GM21723 (cell line): ENCODE data around the gene EPM2A.
"Not testable (repeated sequence)": the region's sequence is repeated elsewhere in the genome, so short reads cannot be mapped to it uniquely, and the experiment has no call there.

ENCODE experiments used
- ATAC-seq: cut with Tn5 transposase; IDR thresholded peaks from one replicate; pipeline ENCODE4 v1.9.1; 2021; ENCODE audit warnings: mild to moderate bottlenecking, moderate library complexity; ENCODE audit not compliant: unreplicated experiment

EPM2A gene

DNA sequence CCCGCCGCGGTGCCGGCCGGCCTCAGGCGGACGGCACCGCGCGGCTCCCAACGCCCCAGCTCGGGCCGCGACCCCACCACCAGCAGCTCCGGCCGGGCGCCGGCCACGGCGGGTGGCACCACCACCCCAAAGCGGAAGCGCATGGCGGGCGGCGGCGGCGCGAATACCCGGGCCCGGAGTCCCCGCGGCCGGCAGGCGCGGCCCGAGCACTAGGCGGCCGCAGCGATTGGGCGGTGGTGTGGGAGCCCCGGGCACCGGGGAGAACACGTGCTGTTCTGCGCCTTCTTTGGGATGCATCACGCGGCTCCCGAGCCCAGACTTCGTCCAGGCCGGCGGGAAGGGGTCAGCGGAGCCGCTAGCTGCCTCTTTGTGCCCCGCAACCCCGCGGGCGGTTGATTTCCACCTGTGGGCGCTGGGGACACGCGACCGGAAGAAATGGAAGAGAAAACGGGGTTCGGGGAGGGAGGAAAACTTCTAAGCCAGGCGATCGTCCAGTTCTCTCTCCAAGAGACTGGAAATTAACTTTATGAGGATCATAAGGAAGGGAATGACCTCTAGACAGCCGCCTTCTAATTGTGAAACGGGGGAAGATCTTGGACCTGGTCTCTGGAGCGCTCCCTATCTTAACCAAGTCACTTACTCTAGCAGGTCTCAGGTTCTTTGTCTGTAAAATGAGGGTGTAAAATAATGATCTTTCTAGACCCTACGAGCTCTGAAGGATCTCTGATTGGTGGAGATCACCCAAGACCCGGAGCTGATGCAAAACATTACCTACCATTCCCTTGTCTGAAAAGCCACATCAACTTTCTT lies at the start of gene EPM2A:
TSS of gene EPM2A (minus strand) at position 165 of the 810 bp plus-strand sequence. CDS start at position 143, 22 bp downstream.
- ATAC-seq: peak; percentile 79

DNA sequence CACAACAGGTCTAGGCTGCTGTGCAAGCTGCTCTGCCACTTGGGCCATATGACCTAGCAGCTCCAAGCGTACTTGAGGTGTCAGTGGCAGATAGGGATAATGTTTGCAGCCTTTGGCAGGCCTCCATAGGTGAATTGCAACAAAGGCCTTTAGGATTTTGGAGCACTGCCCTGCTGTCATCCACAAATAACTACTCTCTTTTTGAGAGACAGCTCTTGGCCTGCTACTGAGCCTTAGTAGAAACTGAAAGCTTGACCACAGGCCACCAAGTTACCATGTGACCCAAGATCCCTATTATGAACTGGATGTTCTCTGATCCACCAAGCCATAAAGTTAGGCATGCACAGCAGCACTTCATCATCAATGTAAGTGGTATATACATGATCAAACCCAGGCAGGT lies 49.4 kb upstream of the EPM2A start:
- peak; percentile 80 for ATAC-seq

DNA sequence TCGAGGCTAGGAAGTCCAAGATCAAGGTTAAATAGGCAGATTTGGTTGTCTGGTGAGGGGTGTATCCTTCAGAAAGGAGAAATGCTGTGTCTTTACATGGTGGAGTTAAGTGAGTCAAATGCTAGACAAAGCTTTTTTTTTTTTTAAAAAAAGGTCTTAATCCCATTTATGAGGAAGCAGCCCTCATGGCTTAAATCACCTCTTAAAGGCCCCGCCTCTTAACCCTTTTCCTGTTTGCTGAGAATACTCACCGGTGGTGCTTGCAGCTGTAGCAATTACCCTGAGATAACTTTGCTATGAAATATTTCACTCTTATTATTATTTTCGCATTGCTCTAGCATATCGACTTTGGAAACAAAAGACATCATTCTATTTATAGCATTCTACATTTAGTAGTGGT lies 48.5 kb upstream of the EPM2A start:
- no peak for ATAC-seq

DNA sequence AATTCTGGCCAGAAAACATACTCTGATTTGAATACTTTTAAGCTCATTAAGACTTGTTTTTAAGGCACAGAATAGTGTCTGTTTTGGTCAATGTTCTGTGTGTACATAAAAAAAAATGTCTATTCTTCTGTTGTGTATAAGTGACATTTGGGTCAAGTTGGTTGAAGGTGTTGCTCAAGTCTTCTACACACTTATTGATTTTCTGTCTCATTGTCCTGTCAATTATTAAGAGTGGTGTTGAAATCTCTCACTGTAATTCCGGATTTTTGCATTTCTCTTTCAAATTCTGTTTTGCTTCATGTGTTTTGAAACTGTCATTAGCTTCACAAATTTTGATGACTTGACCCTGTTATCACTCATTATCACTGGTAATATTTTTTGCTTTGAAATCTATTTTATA lies 37.5 kb upstream of the EPM2A start:
- no peak for ATAC-seq

DNA sequence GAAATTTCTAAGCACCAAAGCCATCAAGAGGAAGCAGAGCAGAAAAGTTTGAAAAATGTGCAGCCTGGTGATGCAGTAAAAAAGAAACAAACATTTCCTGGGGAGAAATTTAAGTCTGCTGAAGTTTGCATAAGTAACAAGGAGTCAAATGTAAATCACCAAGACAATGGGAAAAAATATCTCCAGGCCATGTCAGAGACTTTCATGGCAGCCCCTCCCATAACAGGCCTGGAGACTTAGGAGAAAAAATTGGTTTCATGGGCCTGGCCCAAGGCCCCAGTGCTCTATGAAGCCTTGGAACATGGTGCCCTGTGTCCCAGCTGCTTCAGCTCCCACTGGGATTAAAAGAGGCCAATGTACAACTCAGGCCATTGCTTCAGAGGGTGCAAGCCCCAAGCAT lies 30.1 kb upstream of the EPM2A start:
- no peak for ATAC-seq

DNA sequence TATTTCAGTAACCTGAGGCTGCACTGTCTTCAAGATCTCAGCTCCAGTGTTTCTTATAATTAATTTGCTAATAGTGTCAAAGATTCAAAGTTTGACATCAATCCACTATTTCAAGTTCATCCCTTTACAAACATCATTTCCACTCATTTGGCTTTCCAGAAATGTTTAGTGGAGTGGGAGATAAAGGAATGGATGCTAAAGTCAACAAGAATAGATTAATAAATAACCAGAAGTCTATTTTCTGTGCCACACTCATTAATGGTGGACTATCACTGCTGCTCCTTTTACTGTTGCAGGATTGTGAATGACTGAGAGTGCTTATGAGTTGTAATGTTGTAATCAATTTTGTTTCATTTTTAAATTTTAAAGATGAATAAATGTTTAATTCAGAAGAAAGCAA lies 28.4 kb upstream of the EPM2A start:
- ATAC-seq: no peak

DNA sequence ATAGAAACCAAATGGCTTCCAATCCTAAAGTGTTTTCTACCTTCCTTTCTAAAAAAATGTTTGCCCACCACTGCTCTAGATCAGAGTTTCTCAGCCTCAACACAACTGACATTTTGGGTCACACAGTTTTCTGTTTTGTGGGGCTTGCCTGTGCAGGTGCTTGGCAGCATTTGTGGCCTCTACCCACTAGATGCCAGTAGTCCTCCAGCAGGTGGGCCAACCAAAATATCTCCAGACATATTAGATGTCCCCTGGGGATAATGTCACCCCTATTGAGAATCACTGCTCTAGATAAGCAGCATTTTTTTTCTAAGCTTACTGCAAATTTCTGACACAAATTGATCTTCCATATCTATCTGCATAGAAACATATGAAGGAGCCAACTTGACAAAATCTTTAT lies 26.3 kb upstream of the EPM2A start:
- ATAC-seq: peak; percentile 67

DNA sequence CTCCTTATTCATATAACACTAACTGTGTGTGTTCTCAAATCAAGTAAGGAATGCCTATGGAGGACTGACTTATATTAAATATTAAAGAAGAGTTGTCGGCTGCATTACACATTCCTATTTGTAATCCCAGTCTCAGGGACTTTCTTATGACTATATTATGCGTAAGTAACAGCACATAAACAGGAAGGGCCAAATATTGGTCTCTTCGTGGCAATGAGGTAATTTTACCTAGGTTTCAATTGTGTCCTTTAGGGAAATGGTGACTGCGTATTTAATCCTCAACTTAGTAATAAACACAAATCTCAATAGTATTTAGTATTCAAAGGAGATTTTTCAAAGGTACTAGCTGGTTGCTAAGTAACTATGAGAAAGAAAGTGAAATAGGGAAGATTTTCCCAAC lies 22.8 kb upstream of the EPM2A start:
- no peak for ATAC-seq

DNA sequence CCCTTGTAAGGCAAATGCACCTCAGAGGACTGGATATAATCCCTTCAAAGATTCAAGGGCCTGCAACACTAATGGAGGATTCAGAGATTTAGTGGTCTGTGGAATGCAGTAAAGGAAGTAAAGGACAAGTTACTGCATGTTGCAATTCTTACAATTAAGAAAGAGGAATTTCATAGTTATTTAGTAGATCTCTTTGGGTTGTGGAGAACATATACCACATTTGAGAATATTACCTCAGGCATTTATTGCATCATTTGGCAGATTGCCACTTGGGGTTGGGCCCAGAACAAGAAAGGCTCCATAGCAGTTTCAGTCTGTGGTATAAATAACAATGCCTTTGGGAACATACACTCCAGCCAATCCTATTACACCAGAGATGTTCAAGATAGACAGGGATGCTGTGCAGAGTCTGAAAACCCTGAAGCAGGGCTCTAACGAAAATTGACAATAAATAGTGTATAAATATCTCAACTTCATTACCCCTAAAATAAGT lies 20.9 kb upstream of the EPM2A start:
- no peak for ATAC-seq

DNA sequence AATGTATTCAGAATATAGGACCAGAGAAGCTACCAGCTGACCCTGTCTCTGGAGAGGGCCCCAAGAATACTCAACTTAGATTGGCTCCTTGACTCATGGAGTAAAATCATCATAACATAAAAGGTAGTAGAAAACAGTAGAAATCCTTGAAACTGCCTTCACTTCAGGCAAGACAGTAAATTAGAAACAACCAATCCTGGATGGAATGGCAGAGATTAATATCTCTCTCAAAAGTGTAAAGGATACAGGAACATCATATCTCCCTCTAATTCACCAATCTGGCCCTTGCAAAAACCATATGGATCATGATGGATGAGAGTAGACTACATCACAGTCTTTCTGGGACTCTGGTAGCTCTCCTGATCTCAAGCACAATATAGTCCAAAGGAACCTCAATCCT lies 20.4 kb upstream of the EPM2A start:
- ATAC-seq: no peak

DNA sequence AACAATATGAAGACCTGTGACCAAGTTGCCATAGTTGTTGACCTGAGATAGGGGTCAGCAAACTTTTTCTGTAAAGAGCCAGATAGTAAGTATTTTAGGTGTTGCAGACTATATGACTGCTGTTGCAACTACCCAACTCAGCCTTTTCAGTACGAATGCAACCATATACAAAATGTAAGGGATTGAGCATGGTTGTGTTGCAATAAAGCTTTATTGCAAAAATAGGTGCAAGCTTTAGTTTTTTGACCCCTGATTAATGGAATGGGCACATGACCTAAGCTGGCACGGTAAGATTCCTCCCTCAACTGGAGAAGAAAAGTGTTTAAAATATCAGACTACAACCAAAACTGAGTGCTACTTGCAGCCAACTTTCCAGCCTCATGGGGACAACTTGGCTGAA lies 17.3 kb upstream of the EPM2A start:
- no peak for ATAC-seq

DNA sequence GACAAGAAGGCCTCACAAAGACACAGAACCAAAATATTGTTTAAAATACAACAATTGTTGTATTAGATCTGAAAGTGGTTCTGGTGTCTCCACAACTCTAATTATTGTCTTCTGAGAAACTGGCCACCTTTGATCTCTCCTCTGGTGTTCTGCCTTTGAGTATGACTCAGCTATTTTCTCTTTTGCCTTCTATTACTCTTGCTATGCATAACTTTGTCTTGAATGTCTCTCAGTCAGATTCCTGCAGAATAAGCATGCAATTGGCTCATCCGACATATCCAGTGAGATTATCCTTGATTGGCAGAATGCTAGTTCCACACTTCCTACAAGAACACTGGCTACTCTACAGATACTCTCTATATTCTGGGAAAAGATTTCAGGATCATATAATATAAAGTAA lies 14.3 kb upstream of the EPM2A start:
- peak; percentile 84 for ATAC-seq

DNA sequence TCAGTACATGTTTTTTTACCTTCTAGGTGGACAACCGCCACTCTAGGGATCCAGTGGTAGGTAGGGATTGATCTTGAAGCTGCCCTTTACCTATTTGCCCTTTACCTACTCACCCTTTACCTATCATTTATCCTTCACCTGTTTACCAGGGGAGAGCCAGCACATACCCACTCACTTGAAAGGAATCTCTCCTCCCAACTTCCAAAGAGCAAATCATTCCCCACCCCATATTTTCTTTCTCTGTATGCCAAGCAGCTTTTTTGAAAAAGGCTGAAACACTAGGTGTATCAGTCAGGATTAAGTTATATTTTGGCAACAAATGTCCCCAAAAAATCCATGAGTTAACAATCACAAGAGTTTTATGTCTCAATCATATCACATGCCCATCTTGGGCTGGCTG lies 10.5 kb upstream of the EPM2A start:
- ATAC-seq: no peak

DNA sequence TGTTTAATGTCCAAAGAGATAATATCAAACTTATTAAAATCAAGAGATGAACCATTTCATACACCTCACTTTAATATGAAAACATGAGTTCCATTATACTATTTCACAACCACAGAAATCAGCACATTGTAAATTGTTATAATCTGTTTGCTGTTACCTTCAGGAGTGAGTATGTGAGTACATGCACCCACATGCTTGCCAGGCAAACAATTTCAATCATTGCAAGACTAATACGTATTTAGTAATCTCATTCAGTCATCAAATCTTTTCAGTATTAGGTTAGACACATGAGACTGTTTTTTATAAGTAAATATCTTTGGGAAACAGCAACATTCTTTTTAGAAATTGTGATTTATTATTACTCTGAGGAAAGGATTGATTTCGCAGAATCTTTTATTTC lies 9.3 kb upstream of the EPM2A start:
- no peak for ATAC-seq

DNA sequence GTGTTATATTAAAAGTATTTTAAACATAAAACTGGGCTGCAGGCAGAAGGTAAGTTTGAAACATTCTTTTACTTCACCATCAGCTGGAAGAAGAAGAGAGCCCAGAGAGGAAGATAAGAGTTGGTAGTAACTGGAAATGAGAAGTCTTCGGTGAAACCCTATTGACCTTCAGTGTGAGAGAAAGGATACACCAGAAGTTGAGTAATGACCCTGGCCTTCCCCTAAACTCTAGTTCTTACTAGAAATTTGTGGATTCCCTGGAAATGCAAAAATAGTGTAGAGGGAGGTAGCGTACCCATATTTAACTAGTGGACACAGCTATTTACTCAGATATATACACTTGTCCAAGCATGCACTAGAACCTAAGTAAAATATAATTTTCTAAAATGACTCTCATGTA lies 8.0 kb upstream of the EPM2A start:
- ATAC-seq: no peak

DNA sequence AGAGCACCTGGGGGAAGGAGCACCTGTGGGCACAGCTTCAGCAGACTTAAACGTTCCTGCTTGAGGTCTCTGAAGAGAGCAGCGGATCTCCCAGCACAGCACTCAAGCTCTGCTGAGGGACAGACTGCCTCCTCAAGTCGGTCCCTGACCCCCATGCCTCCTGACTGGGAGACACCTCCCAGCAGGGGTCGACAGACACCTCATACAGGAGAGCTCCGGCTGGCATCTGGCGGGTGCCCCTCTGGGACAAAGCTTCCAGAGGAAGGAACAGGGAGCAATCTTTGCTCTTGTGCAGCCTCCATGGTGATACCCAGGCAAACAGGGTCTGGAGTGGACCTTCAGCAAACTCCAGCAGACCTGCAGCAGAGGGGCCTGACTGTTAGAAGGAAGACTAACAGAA lies 7.2 kb upstream of the EPM2A start:
- not testable (repeated sequence) for ATAC-seq

DNA sequence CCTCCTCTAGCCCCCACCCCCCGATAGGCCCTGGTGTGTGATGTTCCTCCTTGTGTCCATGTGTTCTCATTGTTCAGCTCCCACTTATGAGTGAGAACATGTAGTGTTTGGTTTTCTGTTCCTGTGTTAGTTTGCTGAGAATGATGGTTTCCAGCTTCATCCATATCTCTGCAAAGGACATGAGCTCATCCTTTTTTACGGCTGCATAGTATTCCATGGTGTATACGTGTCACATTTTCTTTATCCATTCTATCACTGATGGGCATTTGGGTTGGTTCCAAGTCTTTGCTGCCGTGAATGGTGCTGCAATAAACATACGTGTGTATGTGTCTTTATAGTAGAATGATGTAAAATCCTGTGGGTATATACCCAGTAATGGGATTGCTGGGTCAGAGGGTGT lies 4.4 kb upstream of the EPM2A start:
- ATAC-seq: not testable (repeated sequence)

DNA sequence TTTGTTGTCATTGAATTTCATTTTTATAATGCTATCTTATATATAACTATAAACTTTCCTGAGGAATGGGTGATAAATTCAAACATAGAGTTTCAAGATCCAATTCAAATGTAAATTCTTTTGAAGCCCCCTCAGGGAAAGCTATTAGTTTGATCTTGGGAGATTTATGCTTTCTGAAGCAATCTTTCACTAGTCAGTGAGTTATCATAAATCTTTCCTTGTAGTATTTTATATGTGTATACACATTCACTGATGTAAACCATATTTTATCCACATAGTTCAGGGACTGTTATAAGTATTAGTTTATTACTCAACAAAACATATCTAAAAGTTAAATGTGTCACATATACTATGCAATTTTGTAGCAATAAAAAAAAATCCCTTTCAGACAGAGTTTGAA lies 2.9 kb upstream of the EPM2A start:
- no peak for ATAC-seq

DNA sequence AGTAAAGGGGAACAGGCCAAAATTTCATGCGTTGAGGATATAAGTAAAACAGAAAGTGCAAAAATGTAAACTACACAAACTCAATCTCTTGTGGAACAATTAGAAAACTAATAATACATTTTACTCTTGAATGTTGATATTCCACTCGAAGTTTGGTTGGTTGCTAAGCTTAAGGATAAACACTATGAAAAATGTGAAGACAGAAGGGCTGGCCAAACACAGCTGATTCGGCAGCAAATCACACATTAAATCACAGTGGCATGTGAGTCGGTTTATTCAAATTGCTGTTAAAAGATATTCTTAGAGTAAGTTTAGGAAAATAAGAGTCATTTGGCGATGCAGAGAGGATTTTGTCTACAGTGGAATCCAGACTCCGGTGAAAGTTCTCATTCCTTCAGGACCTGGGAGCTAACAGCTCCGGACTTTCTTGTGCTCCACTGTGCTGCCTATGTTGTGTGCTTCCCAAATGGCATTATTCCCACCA lies 1.4 kb upstream of the EPM2A start:
- no peak for ATAC-seq

DNA sequence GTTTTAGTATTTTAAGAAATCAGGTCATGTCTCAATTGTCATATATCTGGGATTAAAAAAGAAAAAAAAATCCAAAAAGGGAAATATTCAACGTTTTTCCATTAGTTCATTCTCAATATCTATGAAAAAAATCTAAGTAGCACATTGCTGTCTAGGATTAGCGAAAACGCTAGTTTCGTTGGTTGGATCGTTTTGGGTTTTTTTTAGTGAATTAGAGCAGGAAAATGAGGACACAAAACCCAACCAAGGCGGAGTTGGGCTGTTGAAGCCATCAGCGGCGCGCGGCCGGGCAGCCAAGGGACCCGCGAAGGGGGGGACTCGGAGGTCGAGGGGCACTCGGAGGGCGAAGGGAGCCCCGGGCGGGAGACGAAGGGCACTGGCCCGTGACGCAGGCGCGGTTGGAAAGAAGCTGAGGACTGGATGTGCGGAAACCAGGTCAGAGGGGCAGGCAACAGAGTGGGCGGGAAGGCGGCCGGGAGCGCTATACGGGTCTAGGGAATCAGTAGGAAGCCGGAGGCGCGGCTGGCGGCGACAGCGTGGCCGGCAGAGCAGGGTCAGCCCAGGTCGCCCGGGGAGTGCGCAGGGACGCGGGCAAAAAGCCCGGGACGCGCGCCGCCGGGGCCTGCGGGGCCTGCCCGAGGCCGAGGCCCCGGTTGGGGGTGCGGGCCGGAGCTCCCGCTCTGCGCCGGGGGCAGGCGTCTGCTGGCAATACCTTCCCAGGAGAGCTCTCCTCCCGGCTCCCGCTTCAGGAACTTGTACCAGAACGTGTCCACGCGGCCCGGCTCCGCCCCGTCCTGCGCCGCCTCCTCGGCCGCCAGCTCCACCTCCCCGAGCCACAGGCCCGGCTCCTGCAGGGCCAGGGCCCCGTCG lies 599 bp downstream of the EPM2A start:
- peak; percentile 76 for ATAC-seq

DNA sequence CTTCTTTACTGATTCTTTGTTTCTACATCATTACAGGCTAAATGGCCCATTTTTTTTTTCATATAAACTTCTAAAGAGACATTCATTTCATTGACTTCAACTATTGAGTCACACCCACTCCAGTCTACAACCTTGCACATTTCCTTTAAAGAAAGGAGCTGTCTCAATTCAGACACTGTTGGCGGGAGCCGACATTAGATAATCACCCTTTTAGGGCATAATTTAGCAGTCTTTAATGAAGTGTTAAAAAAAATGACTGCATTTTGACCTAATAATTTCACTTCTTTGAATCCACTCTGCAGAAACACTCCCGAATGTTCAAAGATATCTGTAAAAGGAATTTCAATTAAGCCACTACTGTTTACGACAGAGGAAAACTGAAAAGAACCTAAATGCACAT lies 1.5 kb downstream of the EPM2A start:
- ATAC-seq: no peak

DNA sequence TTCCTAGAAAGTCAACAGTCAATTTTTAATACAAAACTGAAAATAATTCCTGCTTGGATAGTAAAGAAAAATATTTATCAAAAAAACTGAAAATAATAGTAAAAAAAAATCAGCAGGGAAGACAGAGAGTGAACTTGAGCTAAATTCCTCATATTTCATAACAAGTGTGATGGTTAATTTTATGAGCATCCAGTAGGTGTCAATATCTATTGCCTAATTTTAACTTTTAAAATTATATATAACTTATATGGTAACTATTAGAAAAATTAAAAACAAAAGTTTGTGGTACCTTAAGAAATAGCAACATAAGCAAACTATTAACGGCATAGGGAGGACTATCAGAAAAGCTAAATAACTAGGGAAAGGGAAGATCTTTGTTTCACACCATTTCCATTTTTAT lies 2.1 kb downstream of the EPM2A start:
- no peak for ATAC-seq
